ENCODE measurements around the gene SMPD4.
"Not testable (repeated sequence)": the region's sequence is repeated elsewhere in the genome, so short reads cannot be mapped to it uniquely, and the experiment has no call there.

Gene SMPD4

GRCh38 chr2:130187859-130188792 is 6.7 kb upstream of the SMPD4 start:
- not testable (repeated sequence) for DNase-seq (ENCODE audit: low read depth, low spot score)

- no peak for DNase-seq (ENCODE audit: low read depth, low spot score)
Measured at GRCh38 chr2:130187268-130187667, 5.9 kb upstream of the SMPD4 start.

GRCh38 chr2:130186391-130186790 is 5.0 kb upstream of the SMPD4 start:
- DNase-seq (ENCODE audit: low read depth, low spot score): peak; percentile 34

GRCh38 chr2:130185896-130186295 is 4.5 kb upstream of the SMPD4 start:
- DNase-seq (ENCODE audit: low read depth, low spot score): no peak

- DNase-seq (ENCODE audit: low read depth, low spot score): no peak
Measured at GRCh38 chr2:130185436-130185835, 4.0 kb upstream of the SMPD4 start.

- peak; percentile 71 for DNase-seq (ENCODE audit: low read depth, low spot score)
Measured at GRCh38 chr2:130183512-130184373, 2.3 kb upstream of the SMPD4 start.

- DNase-seq (ENCODE audit: low read depth, low spot score): peak; percentile 22
Measured at GRCh38 chr2:130182826-130183511, 1.6 kb upstream of the SMPD4 start.

- DNase-seq (ENCODE audit: low read depth, low spot score): peak; percentile 94
Measured at GRCh38 chr2:130181880-130182682, 679 bp upstream of the SMPD4 start, which contains the start of gene MZT2B. Gene MZT2B, plus strand, starts transcription at chr2:130182262. Its CDS starts 21 bp downstream, at chr2:130182283.

GRCh38 chr2:130180404-130181324 is 738 bp downstream of the SMPD4 start:
- not testable (repeated sequence) for DNase-seq (ENCODE audit: low read depth, low spot score)

- DNase-seq (ENCODE audit: low read depth, low spot score): not testable (repeated sequence)
Measured at GRCh38 chr2:130174866-130175265, 6.5 kb downstream of the SMPD4 start.

- DNase-seq (ENCODE audit: low read depth, low spot score): no peak
Measured at GRCh38 chr2:130169896-130170295, 11.5 kb downstream of the SMPD4 start.

GRCh38 chr2:130169163-130169562 is 12.2 kb downstream of the SMPD4 start:
- not testable (repeated sequence) for DNase-seq (ENCODE audit: low read depth, low spot score)

GRCh38 chr2:130166611-130167010 is 14.8 kb downstream of the SMPD4 start:
- DNase-seq (ENCODE audit: low read depth, low spot score): not testable (repeated sequence)

GRCh38 chr2:130165293-130166016 is 15.9 kb downstream of the SMPD4 start:
- no peak for DNase-seq (ENCODE audit: low read depth, low spot score)

GRCh38 chr2:130162968-130163367 is 18.4 kb downstream of the SMPD4 start:
- DNase-seq (ENCODE audit: low read depth, low spot score): no peak

GRCh38 chr2:130162486-130162885 is 18.9 kb downstream of the SMPD4 start:
- not testable (repeated sequence) for DNase-seq (ENCODE audit: low read depth, low spot score)

GRCh38 chr2:130160838-130161705 is 20.3 kb downstream of the SMPD4 start:
- DNase-seq (ENCODE audit: low read depth, low spot score): not testable (repeated sequence)

- no peak for DNase-seq (ENCODE audit: low read depth, low spot score)
Measured at GRCh38 chr2:130160131-130160530, 21.3 kb downstream of the SMPD4 start.

Measured in astrocyte of the hippocampus (primary cell).